HuH-7 (cell line): ENCODE measurements around the gene EBF3.

Experiments used
- DNase-seq: peaks from one replicate; pipeline ENCODE4 v3.0.0; 2011; ENCODE audit warnings: low spot score

EBF3 gene

DNA sequence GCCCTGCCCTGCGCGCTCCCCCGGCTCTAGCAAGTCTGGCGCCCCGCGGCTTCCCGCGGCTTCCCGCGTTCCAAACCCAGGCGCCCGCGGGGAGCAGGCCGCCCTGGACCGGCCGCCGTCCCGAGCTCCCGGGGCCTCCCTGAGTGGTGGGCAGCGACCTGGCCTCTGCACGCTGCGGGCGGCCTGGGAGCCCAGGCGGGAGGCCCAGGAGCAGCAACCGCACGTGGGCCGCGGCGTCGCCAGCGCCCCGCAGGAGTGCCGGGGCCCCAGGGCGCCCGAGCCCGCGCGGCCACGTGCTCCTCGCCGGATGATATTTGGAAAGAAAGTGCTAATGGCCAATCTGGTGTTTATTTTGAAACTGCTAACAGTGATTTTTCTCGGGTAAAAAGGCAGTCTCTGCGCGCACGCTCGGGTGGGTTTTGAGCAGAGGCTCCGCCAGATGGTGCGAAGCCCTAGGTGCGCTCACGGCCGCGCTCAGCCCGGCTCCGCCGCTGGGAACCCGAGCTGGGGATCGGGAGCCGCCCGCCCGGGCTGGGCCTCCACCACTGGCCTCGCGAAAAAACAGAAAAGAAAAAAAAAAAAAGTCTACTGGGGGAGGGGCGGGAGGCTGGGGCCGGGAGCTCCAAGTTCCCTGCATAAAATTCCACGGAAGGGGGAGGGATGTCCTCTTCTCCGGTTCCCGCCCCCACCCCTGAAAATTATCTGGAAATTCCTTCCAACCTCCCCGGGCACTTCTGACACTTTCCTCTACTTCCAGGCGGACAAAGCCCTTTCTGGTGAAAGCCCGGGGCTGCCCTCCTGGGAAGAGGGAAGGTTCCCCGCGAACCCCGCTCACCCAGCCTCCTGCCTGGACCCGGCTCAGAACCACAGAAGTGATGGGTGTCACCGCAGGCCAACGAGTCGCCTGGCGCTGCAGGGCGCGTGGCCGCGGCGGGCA is 4.3 kb downstream of the EBF3 start:
- DNase-seq, result no peak

DNA sequence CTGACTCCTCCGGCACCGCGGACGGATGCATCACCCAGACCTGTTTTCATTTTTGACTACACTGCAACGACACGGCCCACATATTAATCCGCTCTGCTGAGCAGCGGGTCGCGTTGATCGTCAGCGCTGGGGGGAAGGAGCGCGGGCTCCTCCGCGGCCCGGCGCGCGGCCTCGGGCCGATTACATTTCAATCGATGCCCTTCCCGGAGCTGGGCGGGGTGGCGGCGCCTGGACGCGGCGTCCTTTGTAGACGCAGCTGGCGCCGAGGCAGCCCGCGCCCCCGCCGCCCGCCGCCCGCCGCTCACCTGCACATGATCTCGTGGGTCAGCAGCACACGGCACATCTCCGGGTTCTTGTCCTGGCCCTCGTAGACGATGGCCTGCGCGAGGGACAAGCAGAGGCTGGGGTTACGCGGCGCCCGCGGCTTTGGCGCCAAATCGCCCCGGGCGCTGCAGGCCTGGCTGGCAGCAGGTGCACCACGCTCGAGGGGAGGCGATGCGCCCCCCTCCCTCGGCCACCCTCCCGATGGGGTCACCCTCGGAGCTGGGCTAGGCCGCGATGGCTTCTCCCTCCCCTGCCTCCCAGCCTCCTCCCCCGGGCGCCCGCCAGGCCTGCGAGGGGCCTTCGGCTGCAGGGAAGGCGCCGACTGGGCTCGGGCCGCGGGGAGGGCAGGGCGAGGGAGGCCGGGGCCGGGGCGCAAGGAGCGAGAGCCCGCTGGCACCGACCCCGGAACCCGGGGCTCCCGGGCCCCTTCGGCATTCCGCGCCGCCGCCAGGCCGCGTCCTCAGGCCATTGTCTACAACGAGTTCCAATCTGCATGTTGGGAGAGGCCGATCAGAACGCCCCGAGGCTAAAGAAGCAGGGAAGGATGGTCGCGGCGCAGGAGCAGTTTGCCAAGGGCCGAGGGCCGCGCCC is 5.2 kb downstream of the EBF3 start:
- DNase-seq, result no peak

DNA sequence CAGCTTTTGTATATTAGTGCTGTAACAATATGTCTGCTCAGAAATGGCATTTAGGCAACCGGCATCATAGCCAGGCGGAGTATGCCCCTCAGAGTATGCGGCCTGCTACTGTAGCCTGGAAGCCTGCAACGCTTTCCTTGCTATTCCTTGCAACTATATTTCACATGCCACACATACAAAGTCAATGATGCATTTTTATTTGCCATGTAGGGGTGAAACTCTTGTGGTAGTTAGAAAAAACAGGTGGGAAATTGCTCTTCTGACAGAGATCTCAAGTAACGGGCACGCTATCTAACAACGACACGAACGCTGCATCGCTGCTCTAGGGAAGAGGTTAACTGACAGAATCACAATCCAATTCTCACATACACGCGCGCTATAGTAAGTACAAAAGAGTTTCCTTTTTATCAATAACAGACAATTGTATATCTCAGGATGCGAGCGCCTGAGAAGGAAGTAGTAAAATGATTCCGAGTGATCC is 5.9 kb downstream of the EBF3 start:
- DNase-seq, result no peak

DNA sequence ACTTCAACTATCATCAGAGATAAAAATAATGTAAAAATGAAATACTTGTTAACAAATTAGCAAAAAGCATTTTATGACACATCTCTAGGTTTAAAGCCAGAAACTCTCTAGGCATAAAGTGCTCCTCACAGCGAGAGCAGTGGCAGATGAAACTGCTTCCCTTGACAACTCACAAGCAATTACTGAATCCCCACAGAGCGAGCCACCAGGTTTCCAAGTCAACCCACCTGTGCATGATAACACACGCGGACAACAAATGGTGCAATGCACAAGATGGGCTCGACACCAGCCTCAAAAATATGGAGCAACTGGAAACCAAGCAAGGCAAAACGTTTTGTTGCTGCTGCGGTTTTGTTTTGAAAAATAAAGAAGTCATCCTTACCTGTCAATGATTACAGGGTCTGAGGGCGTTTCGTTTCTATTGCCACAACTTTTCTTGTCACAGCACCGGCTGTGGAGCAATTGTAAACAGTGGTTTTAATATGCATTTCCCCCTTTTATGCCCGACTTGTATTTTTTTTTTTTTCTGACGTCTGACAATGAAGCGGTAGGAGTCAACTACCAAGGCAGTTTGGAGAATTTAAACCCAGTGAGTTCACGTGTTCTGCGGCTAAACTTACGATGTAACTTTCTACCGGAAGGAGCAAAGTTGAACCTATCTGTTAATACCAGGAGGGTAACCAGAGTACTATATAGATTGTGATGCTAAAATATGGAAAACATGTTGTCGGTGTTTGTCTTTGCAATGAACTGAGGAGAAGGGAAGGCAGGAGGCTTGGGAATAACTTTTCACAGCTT is 7.0 kb downstream of the EBF3 start:
- no peak for DNase-seq

DNA sequence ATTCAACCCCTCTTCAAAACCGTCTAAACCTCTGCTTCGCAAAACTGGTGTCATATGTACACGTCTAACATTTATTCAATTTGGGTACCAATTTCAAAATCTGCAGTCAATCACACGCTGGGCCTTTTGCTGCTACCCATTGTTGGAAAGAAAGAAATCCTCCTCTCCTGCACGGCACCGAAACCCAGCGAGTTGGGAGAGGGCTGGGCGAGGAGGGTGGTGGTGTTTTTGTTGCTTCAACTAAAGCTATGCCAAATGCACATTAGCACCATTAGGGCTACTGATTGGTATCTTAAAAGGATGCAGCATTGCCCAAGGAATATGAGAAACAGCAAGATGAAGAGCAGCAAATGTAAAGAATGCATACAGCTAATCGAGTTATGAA is 7.8 kb downstream of the EBF3 start:
- DNase-seq, result no peak

DNA sequence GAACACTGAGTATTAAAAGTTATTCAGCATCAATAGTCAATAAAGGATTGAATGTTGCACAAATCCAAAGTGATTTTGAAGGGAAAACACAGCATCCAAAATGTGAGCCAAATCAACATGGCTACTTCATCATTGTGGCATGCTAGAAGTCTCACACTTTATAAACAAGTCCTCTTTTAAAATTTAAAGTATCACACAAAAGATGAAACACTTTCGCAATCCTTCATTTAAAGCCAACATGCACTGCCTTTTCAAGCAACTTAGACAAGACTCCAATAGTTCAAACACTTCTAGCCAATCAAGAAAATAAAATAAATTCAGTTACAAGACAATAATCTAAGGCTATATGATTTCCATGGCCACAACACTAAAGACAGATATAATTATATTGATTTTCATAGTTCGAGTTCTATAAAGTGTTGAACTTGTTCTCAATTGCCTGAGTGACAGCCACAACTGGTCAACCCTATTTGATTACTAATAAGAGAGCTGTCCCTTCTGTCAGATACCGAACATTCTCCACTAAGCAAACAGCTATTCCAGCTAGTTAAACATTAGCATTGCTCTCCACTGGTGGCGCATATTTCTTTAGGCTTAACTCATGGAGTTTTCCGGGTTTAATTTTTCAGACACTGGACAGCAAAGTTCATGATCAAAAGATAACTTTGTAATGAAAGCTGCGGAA is 8.3 kb downstream of the EBF3 start:
- DNase-seq, result peak; percentile 98

DNA sequence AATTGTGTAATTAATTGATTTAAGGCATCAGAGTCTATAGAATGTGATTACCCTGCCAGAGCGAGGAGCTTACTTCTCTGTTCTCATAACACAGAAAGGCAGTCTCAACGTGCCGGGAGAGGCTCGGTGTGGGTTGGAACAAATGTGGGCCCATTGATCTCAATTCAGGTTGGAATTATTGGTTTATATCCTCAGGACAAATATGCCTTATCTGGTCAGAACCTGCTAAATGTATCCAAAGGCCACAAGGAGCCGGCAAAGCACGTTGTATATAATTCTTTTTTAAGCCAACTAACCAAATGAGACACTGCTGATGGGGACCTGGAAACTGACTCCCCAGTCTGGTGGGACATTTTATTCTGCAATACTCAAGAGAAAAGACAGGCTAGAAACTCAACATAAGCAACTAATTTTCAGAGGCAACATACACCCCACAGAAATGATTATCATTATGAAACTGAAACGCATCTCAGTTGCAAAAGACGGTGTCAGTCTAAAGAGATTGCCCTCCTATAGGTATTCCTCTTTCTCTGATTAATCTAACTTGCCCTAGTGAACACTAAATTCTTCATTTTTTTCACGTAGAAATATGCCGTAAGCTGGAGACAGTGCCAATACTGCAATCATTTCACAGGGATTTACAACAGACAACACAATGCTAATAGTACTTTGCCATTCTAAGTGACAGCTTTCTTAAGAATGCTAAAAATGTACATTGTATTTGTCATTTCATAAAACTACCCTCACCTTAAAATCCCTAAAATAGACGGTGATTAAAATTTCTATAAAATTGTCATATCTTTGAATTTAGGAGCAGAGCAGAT is 9.4 kb downstream of the EBF3 start:
- no peak for DNase-seq

DNA sequence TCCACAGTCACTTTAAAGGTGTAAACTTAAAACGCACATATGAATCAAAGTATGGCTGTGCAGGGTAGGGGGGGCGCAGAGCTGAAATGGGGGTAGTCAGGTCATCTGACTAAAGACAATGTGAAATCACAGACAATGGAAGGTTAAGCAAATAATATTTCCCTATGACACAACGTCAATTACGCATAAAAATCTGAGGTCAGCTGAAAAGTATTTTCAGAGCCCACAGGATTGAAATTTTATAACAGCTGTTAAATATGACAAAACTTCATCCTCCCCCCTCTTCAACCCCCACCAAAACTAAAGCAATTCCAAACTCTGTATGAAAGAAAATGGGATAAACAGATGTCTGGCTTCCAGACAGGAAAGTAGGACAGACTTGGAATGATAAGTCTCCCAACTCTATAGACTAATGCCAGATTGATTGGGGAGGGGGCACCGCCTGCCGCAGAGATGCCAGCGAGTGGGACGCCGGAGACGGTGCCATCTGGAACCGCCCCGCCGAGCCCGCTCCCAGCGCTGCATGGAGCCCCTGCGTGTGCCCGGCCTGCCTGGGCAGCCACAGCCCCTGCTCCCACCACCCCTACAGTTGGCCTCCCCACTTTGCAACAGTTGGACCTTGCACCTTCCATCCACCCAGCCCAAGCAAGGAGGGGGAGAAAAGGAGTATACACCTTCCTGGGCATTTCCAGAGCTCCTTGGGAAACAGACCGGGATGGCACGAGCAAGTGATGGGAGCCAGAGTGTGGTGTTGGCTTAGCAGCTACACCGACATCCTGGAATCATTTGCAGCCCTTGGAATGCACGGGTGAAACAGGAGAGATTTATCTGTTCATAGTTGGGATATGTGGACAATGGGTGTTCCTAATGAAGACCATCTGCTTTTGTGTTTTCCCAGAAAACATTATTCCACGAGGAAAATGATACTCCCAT is 10.7 kb downstream of the EBF3 start:
- no peak for DNase-seq

DNA sequence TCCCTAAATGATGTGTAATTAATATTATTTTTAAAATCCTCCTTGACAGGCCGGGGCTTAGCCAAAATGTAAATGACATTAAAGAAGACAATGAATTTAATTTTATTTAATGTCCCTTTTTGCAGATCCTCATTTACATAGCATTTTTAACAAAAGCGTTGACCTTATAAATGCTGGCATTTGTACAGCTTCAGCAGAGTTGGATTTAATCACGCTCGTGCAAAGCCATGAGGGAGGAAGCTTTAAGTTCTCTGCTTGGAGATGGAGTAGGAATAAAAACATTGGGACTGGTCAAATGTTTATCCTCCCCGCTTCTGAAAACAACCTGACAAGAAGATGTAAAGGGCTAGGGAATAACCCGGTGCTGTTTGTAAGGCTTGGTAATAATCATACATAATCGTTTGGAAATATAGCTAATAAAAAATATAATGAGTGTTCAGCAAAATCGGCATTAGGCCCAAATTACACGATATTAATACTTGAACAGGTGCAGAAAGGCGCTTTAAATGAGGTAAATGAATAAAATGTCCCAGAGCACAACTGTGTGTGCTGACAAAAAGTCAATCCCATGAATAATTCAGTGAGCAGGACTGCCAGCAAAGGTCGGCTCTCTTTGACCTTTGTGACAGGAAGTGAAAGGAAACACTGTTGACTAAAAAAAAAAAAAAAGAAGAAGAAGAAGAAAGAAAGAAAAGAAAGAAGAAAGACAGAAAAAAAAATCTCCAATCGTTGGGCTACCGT is 11.5 kb downstream of the EBF3 start:
- DNase-seq, result no peak

DNA sequence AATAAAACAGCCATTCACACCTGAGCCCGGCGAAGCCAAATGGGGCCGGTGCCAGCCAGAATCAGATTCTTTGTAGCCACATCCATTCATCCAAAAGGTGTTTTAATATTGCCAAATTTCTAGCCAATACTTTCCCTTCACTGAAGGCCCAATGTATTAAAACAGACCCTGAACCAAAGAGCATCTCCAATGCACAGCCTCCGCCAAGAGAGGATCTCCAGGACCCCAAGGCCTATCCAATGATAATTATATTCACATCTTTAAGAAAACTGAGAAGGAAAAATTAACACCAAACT is 12.2 kb downstream of the EBF3 start:
- DNase-seq, result no peak

DNA sequence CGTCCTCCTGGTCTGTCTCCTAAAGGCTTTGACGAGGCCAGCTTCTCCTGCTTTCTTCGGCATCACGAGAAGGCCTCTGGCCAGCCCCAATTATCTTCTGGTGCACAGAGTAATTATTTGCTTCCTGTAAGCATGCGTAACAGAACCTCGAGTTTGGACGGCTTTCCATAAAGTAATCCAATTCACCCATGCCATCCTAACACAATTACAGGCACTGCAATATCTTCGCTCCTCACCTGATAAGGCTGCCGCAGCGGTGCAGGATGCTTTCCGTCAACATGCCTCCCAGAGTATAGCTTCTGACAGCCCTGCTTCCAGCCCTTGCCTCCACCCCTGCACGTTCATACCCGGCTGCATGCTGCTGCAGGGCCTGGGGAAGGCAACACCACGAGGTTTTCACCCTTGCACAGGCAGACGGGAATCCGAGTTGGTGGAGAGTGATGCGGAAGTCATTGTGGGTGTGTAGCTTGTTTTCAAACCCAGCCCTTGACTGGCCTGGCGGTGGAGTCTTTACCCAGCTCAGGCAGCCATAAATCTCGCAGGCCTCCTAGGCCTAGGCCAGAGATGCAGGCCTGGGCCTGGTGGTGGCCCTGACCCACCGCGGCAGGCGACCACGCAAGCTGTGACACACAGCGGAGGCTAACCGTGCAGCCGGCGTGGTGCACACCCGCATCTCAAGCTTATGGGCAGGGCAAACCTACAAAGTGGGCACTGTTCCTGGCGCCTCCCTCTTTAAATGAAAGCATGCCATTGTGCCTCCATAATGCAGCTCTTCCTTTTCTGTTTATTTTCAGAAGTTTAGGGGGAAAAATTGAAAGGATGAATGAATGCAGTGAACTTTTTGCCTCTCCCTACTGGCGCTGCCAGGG is 12.7 kb downstream of the EBF3 start:
- DNase-seq, result no peak

DNA sequence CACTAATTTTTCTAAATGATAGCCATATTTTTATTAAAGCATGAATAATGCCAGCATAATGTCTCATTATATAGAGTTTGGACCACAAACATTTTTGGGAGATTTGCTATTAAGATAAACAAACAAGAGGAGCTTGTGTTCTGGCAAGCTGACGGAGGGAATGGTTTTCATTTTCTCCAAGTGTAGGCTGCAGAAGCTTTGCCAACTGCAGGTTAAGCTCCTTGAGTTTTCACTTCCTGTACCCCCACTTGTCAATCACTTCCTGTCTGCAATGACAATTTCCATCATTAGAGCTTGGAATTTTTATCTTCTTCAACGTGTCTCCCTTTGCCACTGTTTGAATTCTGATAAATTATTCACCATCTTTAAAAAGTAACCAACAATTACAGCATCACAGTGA is 13.4 kb downstream of the EBF3 start:
- DNase-seq, result no peak

DNA sequence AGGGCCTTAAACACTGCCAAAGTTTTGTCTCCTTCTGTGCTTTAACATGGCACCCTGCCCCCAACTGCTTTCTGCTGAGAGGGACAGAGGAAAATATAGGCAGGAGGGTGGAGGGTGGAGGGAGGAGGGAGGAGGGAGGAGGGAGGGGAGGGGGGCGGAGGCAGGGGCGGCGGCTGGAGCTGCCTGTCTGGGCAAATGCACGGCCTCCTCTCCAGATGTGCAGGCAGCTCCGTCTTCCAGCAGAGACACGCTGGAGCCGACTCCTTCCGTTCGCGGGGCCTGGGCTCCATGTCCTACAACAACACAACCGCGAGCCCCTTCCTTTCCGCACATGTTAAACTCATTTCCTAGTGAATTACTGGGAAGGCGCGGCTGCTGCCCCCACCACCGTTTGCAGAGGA is 14.2 kb downstream of the EBF3 start:
- DNase-seq, result no peak

DNA sequence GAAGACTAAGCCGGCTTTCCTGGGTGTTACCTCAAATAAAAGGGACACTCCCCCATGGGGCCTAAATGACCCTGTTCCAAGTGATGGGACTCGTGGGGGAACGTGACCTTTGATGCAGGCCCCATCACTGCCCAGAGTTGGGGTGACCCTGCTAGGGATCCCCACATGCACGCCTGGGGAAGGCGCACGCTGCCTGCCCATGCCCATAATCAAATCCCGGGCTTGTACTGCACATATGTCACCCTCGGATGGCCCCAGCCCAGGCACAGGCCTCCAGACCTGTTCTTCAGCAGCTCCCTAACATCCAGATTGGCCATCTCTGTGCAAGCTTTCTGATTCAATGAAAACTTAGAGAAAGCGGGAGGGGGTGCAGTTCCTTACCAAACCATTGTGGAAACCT is 14.7 kb downstream of the EBF3 start:
- no peak for DNase-seq

DNA sequence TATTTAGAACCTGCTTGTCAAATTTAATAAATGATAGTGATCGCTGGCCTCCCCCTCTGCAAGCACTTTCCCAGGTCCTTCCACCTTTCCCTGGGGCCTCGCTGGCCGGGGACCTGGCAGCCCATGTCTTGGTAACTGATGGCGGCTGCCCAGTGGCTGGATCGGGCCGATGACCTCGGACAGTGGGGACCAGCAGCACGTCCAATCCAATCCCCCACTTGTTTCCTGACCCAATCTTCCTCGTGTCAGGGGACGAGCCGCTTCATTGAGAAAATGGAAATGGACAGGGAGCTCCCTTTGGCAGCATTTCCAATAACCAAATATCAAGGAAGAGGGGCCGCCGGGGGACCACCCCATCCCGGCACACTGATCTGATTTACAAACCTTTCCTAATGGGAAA is 17.2 kb downstream of the EBF3 start:
- DNase-seq, result no peak

DNA sequence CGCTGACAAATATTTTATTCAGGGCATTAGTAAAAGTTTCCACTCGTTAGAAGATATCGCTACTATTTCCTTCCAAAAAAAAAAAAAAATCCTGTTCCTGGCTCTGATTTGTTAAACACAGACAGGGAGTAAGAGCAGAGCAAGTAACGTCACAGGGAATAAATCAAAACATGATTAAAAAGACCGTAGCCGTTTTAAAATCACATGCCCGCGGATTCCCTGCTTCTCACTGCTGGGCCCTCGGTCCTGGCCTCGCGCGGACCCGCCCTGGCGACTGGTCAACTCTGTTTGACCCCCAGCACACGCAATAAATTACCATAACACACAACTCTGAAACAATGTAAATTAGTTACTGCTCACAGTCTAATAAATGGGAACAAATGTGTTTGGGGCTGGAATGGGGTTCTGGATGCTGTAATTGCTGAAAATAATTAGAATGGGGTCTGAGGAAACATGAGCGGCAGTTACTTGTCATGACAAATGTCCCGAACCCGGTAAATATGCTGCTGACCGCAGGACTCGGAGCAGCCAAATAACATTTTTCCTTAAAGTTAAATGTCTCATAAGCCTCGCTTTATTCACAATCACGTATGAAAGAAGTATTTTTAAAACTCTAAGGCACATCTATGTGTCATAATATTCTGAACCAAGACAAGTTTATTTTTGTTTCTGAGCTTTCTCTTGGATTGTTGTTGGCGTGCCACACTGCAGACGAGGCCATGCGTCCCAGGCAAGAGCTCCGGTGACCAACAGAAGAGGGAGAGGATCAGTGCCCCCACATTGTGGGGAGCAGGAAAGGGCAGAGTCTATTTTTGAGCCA is 17.9 kb downstream of the EBF3 start:
- DNase-seq, result no peak

DNA sequence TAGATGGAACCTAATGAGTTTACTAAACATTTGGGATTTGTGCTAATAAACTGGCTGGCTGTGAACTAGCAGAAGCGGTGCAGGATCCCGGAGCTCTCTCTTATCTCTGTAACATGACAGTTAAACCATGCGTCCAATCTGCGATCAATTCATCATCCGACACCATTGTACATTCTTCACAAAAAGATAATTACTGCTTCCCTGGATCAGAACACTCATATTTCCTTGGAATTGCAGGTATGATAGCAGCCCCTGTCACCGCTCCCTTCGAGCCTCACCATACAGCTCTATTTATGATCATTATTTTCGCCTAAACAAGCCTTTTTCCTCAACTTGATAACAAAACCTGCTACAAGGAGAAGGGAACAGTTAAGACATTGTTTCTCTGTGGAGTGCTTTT is 18.5 kb downstream of the EBF3 start:
- DNase-seq, result no peak
